ENCODE data around the gene RNF214. TPM values are rescaled to one million over a fixed set of nuclear protein-coding genes. Genes with fewer than 3 reads are reported as not detected.

Gene RNF214
- 8.4 and 9.0 TPM in 2 replicates for total RNA-seq

GRCh38 chr11:117232092-117232878 is at the start of gene RNF214:
TSS of gene RNF214 (plus strand) at chr11:117232671. CDS start at chr11:117234273, 1,602 bp downstream.

GRCh38 chr11:117199053-117199915 is 33.2 kb upstream of the RNF214 start, which contains the start of gene TAGLN:
TSS of gene TAGLN (plus strand) at chr11:117199370. CDS start at chr11:117203014, 3,644 bp downstream.

GRCh38 chr11:117231842-117232091 is 704 bp upstream of the RNF214 start, which contains the start of gene PCSK7:
TSS of gene PCSK7 (minus strand) at chr11:117232073. CDS start at chr11:117229844, 2,229 bp downstream.

GRCh38 chr11:117290809-117291396 is 58.4 kb downstream of the RNF214 start, which contains the start of gene BACE1-AS:
TSS of gene BACE1-AS (plus strand) at chr11:117291346.

GRCh38 chr11:117316197-117316961 is 83.9 kb downstream of the RNF214 start, which contains the start of gene BACE1:
TSS of gene BACE1 (minus strand) at chr11:117316256. CDS start at chr11:117315795, 461 bp downstream.

GRCh38 chr11:117327567-117328374 is 95.3 kb downstream of the RNF214 start, which contains the start of gene CEP164:
TSS of gene CEP164 (plus strand) at chr11:117327854. CDS start at chr11:117338587, 10,733 bp downstream.

Other genes with a start within 250 kb of the RNF214 start
- 11.3 and 15.8 TPM in 2 replicates for gene SIK3, start 134.2 kb upstream of the RNF214 start, total RNA-seq
- 72.0 and 78.5 TPM in 2 replicates for gene PAFAH1B2, start 88.4 kb upstream of the RNF214 start, total RNA-seq
- 14.3 and 16.7 TPM in 2 replicates for gene SIDT2, start 53.9 kb upstream of the RNF214 start, total RNA-seq
- 63.5 and 85.6 TPM in 2 replicates for gene TAGLN, start 33.3 kb upstream of the RNF214 start, total RNA-seq
- 28.2 and 37.5 TPM in 2 replicates for gene PCSK7, start 598 bp upstream of the RNF214 start, total RNA-seq
- gene BACE1-AS, start 58.7 kb downstream of the RNF214 start, total RNA-seq, result 1.9 and 2.6 TPM in 2 replicates
- gene BACE1, start 83.6 kb downstream of the RNF214 start, total RNA-seq, result 22.6 and 22.9 TPM in 2 replicates
- gene CEP164, start 95.2 kb downstream of the RNF214 start, total RNA-seq, result 22.2 and 25.2 TPM in 2 replicates

Measured in bronchial smooth muscle cell (primary cell).